GM19438 (cell line): ENCODE measurements around the gene CAMKV.
"Not testable (repeated sequence)": the region's sequence is repeated elsewhere in the genome, so short reads cannot be mapped to it uniquely, and the experiment has no call there.

ENCODE experiments used
- ATAC-seq: cut with Tn5 transposase; IDR thresholded peaks from one replicate; pipeline ENCODE4 v1.9.1; 2021; ENCODE audit warnings: low read depth; ENCODE audit not compliant: unreplicated experiment

CAMKV gene

GRCh38 chr3:49856181-49857005 is 13.3 kb downstream of the CAMKV start, which contains the start of gene TRAIP:
Gene TRAIP, minus strand, starts transcription at chr3:49856564. Its CDS starts 111 bp downstream, at chr3:49856453.
- peak; percentile 95 for ATAC-seq

- ATAC-seq: no peak
These were observed 14.0 kb downstream of the CAMKV start for GRCh38 chr3:49855662-49856061.

GRCh38 chr3:49845694-49846093 is 24.0 kb downstream of the CAMKV start:
- ATAC-seq: no peak

GRCh38 chr3:49844464-49845183 is 25.1 kb downstream of the CAMKV start:
- no peak for ATAC-seq

GRCh38 chr3:49842843-49843517 is 26.7 kb downstream of the CAMKV start:
- no peak for ATAC-seq

GRCh38 chr3:49841806-49842205 is 27.9 kb downstream of the CAMKV start:
- ATAC-seq: no peak

- no peak for ATAC-seq
These were observed 28.5 kb downstream of the CAMKV start for GRCh38 chr3:49841126-49841696.

- ATAC-seq: no peak
These were observed 29.3 kb downstream of the CAMKV start for GRCh38 chr3:49840388-49840787.

- no peak for ATAC-seq
These were observed 30.4 kb downstream of the CAMKV start for GRCh38 chr3:49839193-49839809.

- ATAC-seq: no peak
These were observed 38.4 kb downstream of the CAMKV start for GRCh38 chr3:49831341-49831740.

GRCh38 chr3:49826016-49826415 is 43.7 kb downstream of the CAMKV start:
- ATAC-seq: no peak

- not testable (repeated sequence) for ATAC-seq
These were observed 46.6 kb downstream of the CAMKV start for GRCh38 chr3:49823131-49823530.

GRCh38 chr3:49813497-49814174 is 56.1 kb downstream of the CAMKV start, which contains the start of gene UBA7:
Gene UBA7, minus strand, starts transcription at chr3:49813953. Its CDS starts 166 bp downstream, at chr3:49813787.
- no peak for ATAC-seq

- no peak for ATAC-seq
These were observed 56.7 kb downstream of the CAMKV start for GRCh38 chr3:49812916-49813496.
